ENCODE measurements around the gene CEP250. TPM values are rescaled to one million over a fixed set of nuclear protein-coding genes. Genes with fewer than 3 reads are reported as not detected.

Gene CEP250
- total RNA-seq, 1 experiment from 2014 or later, result 56.6 TPM

- no peak for DNase-seq (ENCODE audit: low spot score)
- CTCF ChIA-PET, result interaction anchor here (0.7 to 0.8 kb wide), 2 partner anchors 15 to 26 kb away, joined by 3 read pairs; no protein-coding TSS in a partner anchor
- Histone ChIP-seq H3K27me3 (replicated peaks; ENCODE audit: insufficient read depth, low read depth, low read length, poor library complexity) (no peaks in the 10 kb centered on the region), H3K9me3 (ENCODE audit: low read depth, low read length, poor library complexity, severe bottlenecking) (no peaks in the 10 kb centered on the region), H3K27ac (ENCODE audit: low read depth, low read length, poor library complexity, severe bottlenecking) (no peak overlapping the region), H3K36me3 (ENCODE audit: insufficient read depth, low read length, poor library complexity, severe bottlenecking) (peaks cover 51% of the 10 kb centered on the region), H3K4me1 (ENCODE audit: insufficient read depth, low read length, poor library complexity, severe bottlenecking) (no peaks in the 10 kb centered on the region), H3K4me3 (ENCODE audit: low read depth, low read length, poor library complexity, severe bottlenecking) (no peak overlapping the region)
- POLR2A ChIA-PET (ENCODE audit: low non-redundant PET), result no interaction called here
- intact Hi-C loops (cut with micrococcal nuclease; ENCODE audit: unreplicated experiment), result no loop called here
- BruUV-seq (replicated peaks), result no TSS peak
- TF ChIP-seq CTCF (conservative IDR thresholded peaks at IDR 0.05; ENCODE audit: low read depth, low read length), result no peak
- no peak for TF ChIP-seq EZH2 (IDR thresholded peaks at IDR 0.05; ENCODE audit: borderline replicate concordance, low read depth, low read length, poor library complexity, severe bottlenecking)
Observed at GRCh38 chr20:35508493-35509218, 53.3 kb downstream of the CEP250 start.

- no peak overlapping the region for H3K4me3 ChIP-seq (ENCODE audit: low read depth, low read length, poor library complexity, severe bottlenecking)
- ChIA-PET POLR2A (ENCODE audit: low non-redundant PET) (no interaction called here), CTCF (no interaction called here)
- H3K36me3 ChIP-seq (ENCODE audit: insufficient read depth, low read length, poor library complexity, severe bottlenecking), result peaks cover 40% of the 10 kb centered on the region
- H3K4me1 ChIP-seq (ENCODE audit: insufficient read depth, low read length, poor library complexity, severe bottlenecking), result no peaks in the 10 kb centered on the region
- intact Hi-C loops (cut with micrococcal nuclease; ENCODE audit: unreplicated experiment), result no loop called here
- TF ChIP-seq EZH2 (IDR thresholded peaks at IDR 0.05; ENCODE audit: borderline replicate concordance, low read depth, low read length, poor library complexity, severe bottlenecking) (no peak), CTCF (conservative IDR thresholded peaks at IDR 0.05; ENCODE audit: low read depth, low read length) (no peak)
- H3K27ac ChIP-seq (ENCODE audit: low read depth, low read length, poor library complexity, severe bottlenecking), result no peak overlapping the region
- H3K27me3 ChIP-seq (replicated peaks; ENCODE audit: insufficient read depth, low read depth, low read length, poor library complexity), result no peaks in the 10 kb centered on the region
- H3K9me3 ChIP-seq (ENCODE audit: low read depth, low read length, poor library complexity, severe bottlenecking), result no peaks in the 10 kb centered on the region
- DNase-seq (ENCODE audit: low spot score), result no peak
- TSS peak; percentile 84 for BruUV-seq (replicated peaks)
Observed at GRCh38 chr20:35510951-35511735, 55.7 kb downstream of the CEP250 start.

DNA sequence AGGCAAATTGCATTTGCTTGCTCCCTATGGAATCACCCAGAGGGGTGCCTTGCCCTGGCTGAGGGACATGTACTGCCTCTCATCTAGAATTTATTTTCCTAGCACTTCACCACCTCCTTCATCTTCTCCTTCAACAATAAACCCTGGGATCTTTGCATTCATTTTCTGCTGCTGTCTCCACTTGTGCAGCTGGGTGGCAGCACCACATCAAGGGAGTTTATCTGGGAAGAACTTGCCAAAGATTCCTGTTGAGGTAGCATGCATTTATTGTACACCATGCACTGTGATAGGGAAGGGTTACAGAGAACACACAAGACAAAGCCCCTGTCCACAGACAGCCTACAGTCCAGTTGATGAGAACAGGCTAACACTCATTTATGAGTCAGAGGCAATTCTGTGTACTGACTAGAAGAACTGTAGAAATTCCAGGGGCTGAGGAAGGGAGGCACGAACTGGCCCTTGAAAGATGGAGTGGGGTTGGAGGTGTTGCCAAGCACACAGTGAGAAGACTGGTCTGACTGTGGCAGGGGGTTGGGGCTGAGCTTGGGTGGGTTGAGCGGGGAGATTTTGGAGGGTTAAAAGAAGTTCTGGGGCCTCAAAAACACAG, 56.5 kb downstream of the CEP250 start:
- Histone ChIP-seq H3K27ac (ENCODE audit: low read depth, low read length, poor library complexity, severe bottlenecking) (no peak overlapping the region), H3K27me3 (replicated peaks; ENCODE audit: insufficient read depth, low read depth, low read length, poor library complexity) (no peaks in the 10 kb centered on the region), H3K9me3 (ENCODE audit: low read depth, low read length, poor library complexity, severe bottlenecking) (no peaks in the 10 kb centered on the region), H3K4me3 (ENCODE audit: low read depth, low read length, poor library complexity, severe bottlenecking) (no peak overlapping the region), H3K36me3 (ENCODE audit: insufficient read depth, low read length, poor library complexity, severe bottlenecking) (peaks cover 39% of the 10 kb centered on the region), H3K4me1 (ENCODE audit: insufficient read depth, low read length, poor library complexity, severe bottlenecking) (no peaks in the 10 kb centered on the region)
- BruUV-seq (replicated peaks), result no TSS peak
- intact Hi-C loops (cut with micrococcal nuclease; ENCODE audit: unreplicated experiment), result no loop called here
- POLR2A ChIA-PET (ENCODE audit: low non-redundant PET), result no interaction called here
- TF ChIP-seq EZH2 (IDR thresholded peaks at IDR 0.05; ENCODE audit: borderline replicate concordance, low read depth, low read length, poor library complexity, severe bottlenecking) (no peak), CTCF (conservative IDR thresholded peaks at IDR 0.05; ENCODE audit: low read depth, low read length) (peak; percentile 73)
- CTCF ChIA-PET, result no interaction called here
- DNase-seq (ENCODE audit: low spot score), result peak; percentile 43

Measured in A673 (cell line).